Mucosa of descending colon (tissue), 3 donors: ENCODE data around the gene INSIG1. TPM values are rescaled to one million over a fixed set of nuclear protein-coding genes. Genes with fewer than 3 reads are reported as not detected.

Source experiments
- ATAC-seq: fragments of 200-7000 bp; cut with Tn5 transposase; one replicate; pipeline ENCODE4 v1.9.1; 2020; ENCODE audit warnings: mild to moderate bottlenecking, moderate library complexity
- DNase-seq, 3 donors: peaks; one replicate each; pipeline ENCODE4 v3.0.0-alpha.2; 2020
- H3K36me3 ChIP-seq: fragments of 200-600 bp; one replicate; pipeline ENCODE4 v1.8.0; 2021; ENCODE audit warnings: low read depth, mild to moderate bottlenecking
- H3K4me1 ChIP-seq: fragments of 200-600 bp; one replicate; pipeline ENCODE4 v1.8.0; 2021; ENCODE audit warnings: low read depth, mild to moderate bottlenecking
- H3K4me3 ChIP-seq: fragments of 200-600 bp; one replicate; pipeline ENCODE4 v1.8.0; 2021; ENCODE audit warnings: mild to moderate bottlenecking
- H3K9me3 ChIP-seq: fragments of 200-600 bp; one replicate; pipeline ENCODE4 v1.8.0; 2021; ENCODE audit warnings: mild to moderate bottlenecking
- CTCF ChIP-seq: fragments of 200-600 bp; IDR thresholded peaks from one replicate; pipeline ENCODE4 v1.8.0; 2022; ENCODE audit warnings: antibody characterized with exemption, mild to moderate bottlenecking
- intact Hi-C, 2 donors: fragments of 100-400 bp; cut with DNase I in 1 of 2; cut with micrococcal nuclease in 1 of 2; formaldehyde crosslinking; loops; one replicate each; pipeline versions ENCODE4 v1.11.0 to v1.11.1; 2022; cut with DNase I, micrococcal nuclease
- total RNA-seq, 3 donors: library from RNA; stranded (reverse); fragmentation: NEBNext Ultra II Directional in 2 of 3; extraction: Animal tissue kit (Norgen Biotek cat#: 25700) in 2 of 3; gene quantifications; one replicate each; pipeline versions ENCODE4 v1.2.1 to v1.2.4, GENCODE V29; 2021 to 2023
- donor health status: DM: no; HTN: no; CAD: no; lungs with moderate emphysema.
- donor health status: DM: no; HTN: no; CAD: no.
- donor health status: DM: no; HTN: yes; CAD: no.

The INSIG1 gene
- total RNA-seq, 3 donors from 2014 or later, result 40.1 to 85.1 (median 83.2) TPM

- H3K4me1 ChIP-seq, result no peaks in the 10 kb centered on the region
- H3K36me3 ChIP-seq, result no peaks in the 10 kb centered on the region
- ATAC-seq, result no peak
- intact Hi-C loops, result no loop called here
- H3K4me3 ChIP-seq, result no peak overlapping the region
- no peak for DNase-seq
- no peak for TF ChIP-seq CTCF
- H3K9me3 ChIP-seq, result no peaks in the 10 kb centered on the region
These were observed 26.8 kb upstream of the INSIG1 start for GRCh38 chr7:155270861-155271260.

GRCh38 chr7:155274633-155275355, 22.9 kb upstream of the INSIG1 start:
- Histone ChIP-seq H3K36me3 (no peaks in the 10 kb centered on the region), H3K4me3 (no peak overlapping the region), H3K9me3 (no peaks in the 10 kb centered on the region), H3K4me1 (no peaks in the 10 kb centered on the region)
- ATAC-seq, result no peak
- intact Hi-C loops, result no loop called here
- TF ChIP-seq CTCF, result no peak
- DNase-seq, result no peak

- Histone ChIP-seq H3K36me3 (no peaks in the 10 kb centered on the region), H3K9me3 (no peaks in the 10 kb centered on the region), H3K4me1 (no peaks in the 10 kb centered on the region), H3K4me3 (no peak overlapping the region)
- intact Hi-C loops, result no loop called here
- DNase-seq (no peak), ATAC-seq (no peak)
- no peak for TF ChIP-seq CTCF
These were observed 21.5 kb upstream of the INSIG1 start for GRCh38 chr7:155276042-155276799.

GRCh38 chr7:155276800-155277375, 20.8 kb upstream of the INSIG1 start:
- DNase-seq (no peak), ATAC-seq (no peak)
- intact Hi-C loops, result no loop called here
- TF ChIP-seq CTCF, result no peak
- H3K4me3 ChIP-seq, result no peak overlapping the region
- no peaks in the 10 kb centered on the region for H3K4me1 ChIP-seq
- H3K9me3 ChIP-seq, result no peaks in the 10 kb centered on the region
- H3K36me3 ChIP-seq, result no peaks in the 10 kb centered on the region

GRCh38 chr7:155277385-155277994, 20.2 kb upstream of the INSIG1 start:
- H3K9me3 ChIP-seq, result no peaks in the 10 kb centered on the region
- H3K4me1 ChIP-seq, result no peaks in the 10 kb centered on the region
- intact Hi-C loops, result no loop called here
- ATAC-seq, result no peak
- no peak overlapping the region for H3K4me3 ChIP-seq
- no peak for TF ChIP-seq CTCF
- DNase-seq, result no peak
- no peaks in the 10 kb centered on the region for H3K36me3 ChIP-seq
